ENCODE measurements around the gene KDM3A. TPM values are rescaled to one million over a fixed set of nuclear protein-coding genes. Genes with fewer than 3 reads are reported as not detected.

KDM3A gene
- total and polyA plus RNA-seq, 2 of the 8 experiments (the other 6 are each of a cell fraction or from before 2014, with no cell fraction given), result 15.8 to 29.2 TPM

- H2BK20ac ChIP-seq (ENCODE audit: low read length), result no peak overlapping the region
- H3K9ac ChIP-seq (replicated peaks in 1 of 4; ENCODE audit: extremely low read depth in 1 of 4, low read depth in 3 of 4, low read length in 3 of 4), result no peak overlapping the region
- no peak overlapping the region for H3K27ac ChIP-seq (ENCODE audit: low read depth, low read length)
- H3K4me2 ChIP-seq (ENCODE audit: insufficient read depth in 1 of 2, low read depth in 2 of 2, low read length in 2 of 2), result no peak overlapping the region
- no peak overlapping the region for H3K4me3 ChIP-seq (ENCODE audit: extremely low read depth in 1 of 4, insufficient read depth in 2 of 4, low read depth in 3 of 4, low read length in 4 of 4)
- H3K4me1 ChIP-seq (replicated peaks in 1 of 4; ENCODE audit: control insufficient read depth in 3 of 4, insufficient read depth in 4 of 4, low read length in 3 of 4), result no peaks in the 10 kb centered on the region
- no peak overlapping the region for H3K56ac ChIP-seq (replicated peaks; ENCODE audit: insufficient read length, low read depth, low read length)
- 84% methylated on average over 4 of the region's 4 CpGs; no CpG with 5 or more reads in 1 of the 2 experiments for WGBS, 2 experiments (ENCODE audit: extremely low coverage in 1 of 2, insufficient coverage in 1 of 2, insufficient read length in 1 of 2, insufficient replicate concordance in 2 of 2, low coverage in 1 of 2, low lambda C conversion rate in 2 of 2, missing lambda C conversion rate in 1 of 2)
- ChIA-PET CTCF (ENCODE audit: partially characterized antibody) (no interaction called here), POLR2A (ENCODE audit: partially characterized antibody) (no interaction called here)
- no peaks in the 10 kb centered on the region for H3K23me2 ChIP-seq (ENCODE audit: low read depth, low read length)
- peaks cover 4 to 7% of the 10 kb centered on the region in 2 experiments; a peak in 2 of 4 replicates for H3K9me3 ChIP-seq (ENCODE audit: insufficient read depth in 2 of 2, low read depth in 1 of 2, low read length in 1 of 2)
- H2BK15ac ChIP-seq (ENCODE audit: low read length), result no peak overlapping the region
- no peak overlapping the region for H3K23ac ChIP-seq (ENCODE audit: insufficient read length)
- no peak overlapping the region for H4K91ac ChIP-seq (replicated peaks; ENCODE audit: insufficient read length, low read length)
- no peaks in the 10 kb centered on the region for H3K79me1 ChIP-seq (ENCODE audit: low read depth, low read length)
- no peak overlapping the region for H4K5ac ChIP-seq (ENCODE audit: insufficient read length, low read depth, low read length)
- FAIRE-seq (no peak), DNase-seq (ENCODE audit: low read depth in 1 of 2, low spot score in 2 of 2) (no peak)
- no peaks in the 10 kb centered on the region for H3K36me3 ChIP-seq (ENCODE audit: control insufficient read depth in 2 of 4, insufficient read depth in 4 of 4, low read length in 3 of 4)
- no peak overlapping the region for H4K8ac ChIP-seq (ENCODE audit: extremely low read depth, insufficient read depth, low read length)
- H2BK12ac ChIP-seq (ENCODE audit: low read depth, low read length), result no peak overlapping the region
- H3K18ac ChIP-seq (ENCODE audit: extremely low read depth, low read length), result no peak overlapping the region
- no peak overlapping the region for H3K14ac ChIP-seq (ENCODE audit: insufficient read length)
- peaks cover 0 to 2% (median 0%) of the 10 kb centered on the region in 4 experiments; a peak in 1 of 7 replicates for H3K27me3 ChIP-seq (replicated peaks in 1 of 4; ENCODE audit: control insufficient read depth in 3 of 4, extremely low read depth in 1 of 4, insufficient read depth in 3 of 4, low read length in 3 of 4)
- H3K79me2 ChIP-seq (ENCODE audit: control insufficient read depth in 1 of 2, insufficient read depth in 2 of 2, low read length in 2 of 2), result no peaks in the 10 kb centered on the region
- H2AK5ac ChIP-seq (ENCODE audit: low read depth, low read length), result no peak overlapping the region
- no peak overlapping the region for H2AFZ ChIP-seq (ENCODE audit: low read length)
- no peak overlapping the region for H2BK5ac ChIP-seq (ENCODE audit: low read depth, low read length)
- H2BK120ac ChIP-seq (replicated peaks; ENCODE audit: low read depth, low read length), result no peak overlapping the region
- no peak overlapping the region for H3K4ac ChIP-seq (replicated peaks; ENCODE audit: insufficient read length, low read depth, low read length)
- H4K20me1 ChIP-seq (replicated peaks in 1 of 2; ENCODE audit: control insufficient read depth in 1 of 2, insufficient read depth in 2 of 2, low read length in 2 of 2), result no peaks in the 10 kb centered on the region
- no peak for TF ChIP-seq GABPA (IDR thresholded peaks at IDR 0.05; ENCODE audit: borderline replicate concordance, insufficient read depth, low read length)
- TF ChIP-seq EZH2 (IDR thresholded peaks at IDR 0.05; ENCODE audit: low read depth, low read length, severe bottlenecking), result no peak
- no peak for TF ChIP-seq SRF (IDR thresholded peaks at IDR 0.05; ENCODE audit: low read depth, low read length)
- TF ChIP-seq RFX5 (IDR thresholded peaks at IDR 0.05; ENCODE audit: borderline replicate concordance, low read depth, low read length), result no peak
- no peak for TF ChIP-seq SP2 (IDR thresholded peaks at IDR 0.05; ENCODE audit: low read length)
- TF ChIP-seq NANOG (IDR thresholded peaks at IDR 0.05; ENCODE audit: insufficient read depth, low read depth, low read length, poor library complexity, severe bottlenecking), result no peak
- TF ChIP-seq FOSL1 (IDR thresholded peaks at IDR 0.05; ENCODE audit: insufficient read depth, low read depth, low read length), result no peak
- no peak for TF ChIP-seq SIRT6 (IDR thresholded peaks at IDR 0.05; ENCODE audit: low read length)
- TF ChIP-seq BACH1 (IDR thresholded peaks at IDR 0.05; ENCODE audit: low read length), result no peak
- no peak for TF ChIP-seq ASH2L (IDR thresholded peaks at IDR 0.05; ENCODE audit: low read length)
- TF ChIP-seq CBX5 (IDR thresholded peaks at IDR 0.05; ENCODE audit: low read depth, low read length), result no peak
- TF ChIP-seq KDM1A (IDR thresholded peaks at IDR 0.05; ENCODE audit: borderline replicate concordance, low read length), result no peak
- TF ChIP-seq RBBP5 (IDR thresholded peaks at IDR 0.05; ENCODE audit: borderline replicate concordance, low read depth, low read length), result no peak
- TF ChIP-seq GTF2F1 (IDR thresholded peaks at IDR 0.05; ENCODE audit: borderline replicate concordance, low read depth, low read length), result no peak
- TF ChIP-seq BRCA1 (IDR thresholded peaks at IDR 0.05; ENCODE audit: low read depth, low read length), result no peak
- no peak for TF ChIP-seq POLR2A (IDR thresholded peaks at IDR 0.05; ENCODE audit: control extremely low read depth in 1 of 2, low read depth in 2 of 2, low read length in 2 of 2)
- TF ChIP-seq CREB1 (IDR thresholded peaks at IDR 0.05), result no peak
Measured at GRCh38 chr2:86426271-86426670, 14.9 kb upstream of the KDM3A start.
